Measurements from ENCODE around the gene SRGAP3. TPM values are rescaled to one million over a fixed set of nuclear protein-coding genes. Genes with fewer than 3 reads are reported as not detected.

SRGAP3 gene
- total RNA-seq, 1 experiment from 2014 or later = 17.9 TPM

DNA sequence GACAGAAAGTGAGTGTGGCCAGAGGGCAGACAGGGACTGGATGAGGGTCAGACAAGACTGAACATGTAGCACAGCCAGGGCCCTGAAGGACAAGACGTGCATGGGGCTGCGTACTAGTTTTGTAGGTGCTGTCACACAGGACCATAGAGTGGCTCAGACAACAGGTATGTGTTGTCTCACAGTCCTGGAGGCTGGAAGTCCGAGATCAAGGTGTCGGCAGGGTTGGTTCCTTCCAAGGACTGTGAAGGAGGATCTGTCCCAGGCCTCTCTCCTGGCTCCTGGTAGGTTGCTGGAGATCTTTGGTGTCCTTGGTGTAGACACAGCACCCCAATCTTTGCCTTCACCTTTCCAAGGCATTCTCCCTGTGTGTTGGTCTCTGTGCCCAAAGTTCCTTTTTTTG lies 136.4 kb downstream of the SRGAP3 start:
- peaks cover 7% of the 10 kb centered on the region for H3K4me1 Mint-ChIP-seq
- H3K9me3 Mint-ChIP-seq = peaks cover 8% of the 10 kb centered on the region
- H3K36me3 Mint-ChIP-seq = peaks cover 6% of the 10 kb centered on the region
- ChIA-PET CTCF (interaction anchor here (1.1 to 4.5 kb wide), 4 partner anchors 11 to 344 kb away, joined by 3 to 44 read pairs (median 14); partner anchors contain the start of gene OXTR), POLR2A (no interaction called here)
- TF ChIP-seq OVOL2 (CRISPR knock-in tag; IDR thresholded peaks at IDR 0.05; ENCODE audit: borderline replicate concordance) (no peak), AFF4 (CRISPR knock-in tag; IDR thresholded peaks at IDR 0.05; ENCODE audit: borderline replicate concordance) (no peak), GABPB1 (CRISPR knock-in tag; IDR thresholded peaks at IDR 0.05) (no peak), FOXK1 (CRISPR knock-in tag; IDR thresholded peaks at IDR 0.05) (no peak), TCF7 (CRISPR knock-in tag; IDR thresholded peaks at IDR 0.05; ENCODE audit: low read depth) (no peak), ZNF671 (CRISPR knock-in tag; IDR thresholded peaks at IDR 0.05) (no peak), ATF2 (CRISPR knock-in tag; IDR thresholded peaks at IDR 0.05; ENCODE audit: borderline replicate concordance, low read depth) (no peak), ZNF263 (CRISPR knock-in tag; IDR thresholded peaks at IDR 0.05; ENCODE audit: low read depth) (no peak), ERG (CRISPR knock-in tag; IDR thresholded peaks at IDR 0.05) (no peak), FOXP1 (CRISPR knock-in tag; IDR thresholded peaks at IDR 0.05; ENCODE audit: borderline replicate concordance) (no peak), E2F5 (CRISPR knock-in tag; IDR thresholded peaks at IDR 0.05) (no peak)
- no peak for DNase-seq (ENCODE audit: low spot score)
- ATAC-seq = no peak
- H3K27ac Mint-ChIP-seq = no peak overlapping the region
- H3K27me3 Mint-ChIP-seq (ENCODE audit: low read depth) = no peaks in the 10 kb centered on the region
- H3K4me3 Mint-ChIP-seq = no peak overlapping the region

DNA sequence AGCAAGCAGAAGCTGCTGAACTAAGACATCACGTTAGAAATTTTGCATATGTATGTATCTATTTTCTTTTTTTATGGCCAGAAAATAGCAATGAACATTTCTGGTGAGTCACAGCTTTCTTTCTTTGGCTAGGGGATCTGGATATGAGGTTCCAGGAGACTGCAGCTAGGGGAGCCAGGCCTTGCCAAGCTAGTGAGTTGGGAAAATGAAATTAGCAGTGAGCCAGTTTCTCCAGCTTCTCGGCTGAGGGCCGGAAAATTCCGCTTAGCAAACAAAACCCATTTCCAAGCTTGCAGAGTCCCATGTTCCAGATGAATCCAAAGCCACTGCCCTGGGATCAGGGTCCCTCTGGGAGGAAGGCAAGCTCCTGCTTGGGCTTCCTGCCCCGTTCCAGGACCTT lies 137.6 kb downstream of the SRGAP3 start:
- ChIA-PET POLR2A (interaction anchor here (1.0 kb wide), 1 partner anchor 10 kb away, joined by 3 read pairs; no protein-coding TSS in a partner anchor), CTCF (interaction anchor here (0.6 to 4.5 kb wide), 26 partner anchors 8 to 342 kb away, joined by 3 to 44 read pairs (median 4); partner anchors contain the start of genes OXTR and SRGAP3)
- Mint-ChIP-seq H3K27me3 (ENCODE audit: low read depth) (no peaks in the 10 kb centered on the region), H3K36me3 (peaks cover 6% of the 10 kb centered on the region), H3K4me1 (peaks cover 7% of the 10 kb centered on the region), H3K27ac (no peak overlapping the region), H3K4me3 (no peak overlapping the region), H3K9me3 (peaks cover 8% of the 10 kb centered on the region)
- ATAC-seq (peak; percentile 23), DNase-seq (ENCODE audit: low spot score) (no peak)
- no peak for TF ChIP-seq ZBTB43 (CRISPR knock-in tag; IDR thresholded peaks at IDR 0.05)
- no peak for TF ChIP-seq ZNF263 (CRISPR knock-in tag; IDR thresholded peaks at IDR 0.05; ENCODE audit: low read depth)
- no peak for TF ChIP-seq ZNF219 (CRISPR knock-in tag; IDR thresholded peaks at IDR 0.05; ENCODE audit: borderline replicate concordance)
- TF ChIP-seq CBFB (CRISPR knock-in tag; IDR thresholded peaks at IDR 0.05; ENCODE audit: low read depth) = no peak
- TF ChIP-seq JAZF1 (CRISPR knock-in tag; IDR thresholded peaks at IDR 0.05) = no peak
- TF ChIP-seq ZNF121 (CRISPR knock-in tag; IDR thresholded peaks at IDR 0.05) = no peak
- no peak for TF ChIP-seq USF2 (CRISPR knock-in tag; IDR thresholded peaks at IDR 0.05)
- TF ChIP-seq ERG (CRISPR knock-in tag; IDR thresholded peaks at IDR 0.05) = no peak
- no peak for TF ChIP-seq RORB (CRISPR knock-in tag; IDR thresholded peaks at IDR 0.05)
- TF ChIP-seq ELF4 (CRISPR knock-in tag; IDR thresholded peaks at IDR 0.05; ENCODE audit: low read depth) = no peak
- no peak for TF ChIP-seq CREM (CRISPR knock-in tag; IDR thresholded peaks at IDR 0.05)

Data from WTC11 (cell line).